OCI-LY1 (cell line): Measurements from ENCODE around the gene IFT25.

ENCODE experiments used
- H2AFZ ChIP-seq: fragments of 200-600 bp; sonication (generic), shearing (Covaris generic); 2 replicates; pipeline ENCODE4 v1.6.0; 2014; ENCODE audit warnings: antibody characterized with exemption, mild to moderate bottlenecking, low read length
- H3F3A ChIP-seq: fragments of 200-600 bp; sonication (generic), shearing (Covaris generic); 2 replicates; pipeline ENCODE4 v1.6.0; 2014; ENCODE audit warnings: mild to moderate bottlenecking, antibody characterized with exemption, low read length, moderate library complexity; ENCODE audit not compliant: insufficient read depth
- H3K27ac ChIP-seq: fragments of 200-600 bp; sonication (generic); 2 replicates; pipeline ENCODE4 v1.5.1; 2014; ENCODE audit warnings: low read length, mixed run types, mild to moderate bottlenecking, low read depth; ENCODE audit not compliant: poor library complexity, severe bottlenecking
- H3K27me3 ChIP-seq: fragments of 200-600 bp; sonication (generic); 2 replicates; pipeline ENCODE4 v1.6.0; 2014; ENCODE audit warnings: antibody characterized with exemption, mild to moderate bottlenecking, low read length, moderate library complexity; ENCODE audit not compliant: insufficient read depth
- H3K36me3 ChIP-seq: fragments of 200-600 bp; sonication (generic); 2 replicates; pipeline ENCODE4 v1.6.1; 2014; ENCODE audit warnings: mild to moderate bottlenecking, antibody characterized with exemption, low read length, moderate library complexity, mixed read lengths; ENCODE audit not compliant: insufficient read depth
- H3K4me1 ChIP-seq: fragments of 200-600 bp; sonication (generic); 2 replicates; pipeline ENCODE4 v1.5.1; 2014; ENCODE audit warnings: mild to moderate bottlenecking, low read length, moderate library complexity; ENCODE audit not compliant: insufficient read depth, severe bottlenecking
- H3K4me2 ChIP-seq: fragments of 200-600 bp; sonication (generic), shearing (Covaris generic); 2 replicates; pipeline ENCODE4 v1.6.1; 2014; ENCODE audit warnings: low read length
- H3K4me3 ChIP-seq: fragments of 200-600 bp; sonication (generic); 2 replicates; pipeline ENCODE4 v1.5.1; 2014; ENCODE audit warnings: low read length, low read depth, mild to moderate bottlenecking, mixed read lengths; ENCODE audit not compliant: poor library complexity, severe bottlenecking
- H3K79me2 ChIP-seq: fragments of 200-600 bp; shearing (Covaris generic); 2 replicates; pipeline ENCODE4 v1.6.1; 2016; ENCODE audit warnings: mixed run types, low read length, mixed read lengths; ENCODE audit not compliant: insufficient read depth
- H3K9ac ChIP-seq: fragments of 200-600 bp; sonication (generic), shearing (Covaris generic); 2 replicates; pipeline ENCODE4 v1.6.1; 2014; ENCODE audit warnings: mild to moderate bottlenecking, low read length, mixed read lengths
- H3K9me2 ChIP-seq: fragments of 200-600 bp; sonication (generic), shearing (Covaris generic); 2 replicates; pipeline ENCODE4 v1.6.1; 2014; ENCODE audit warnings: low read depth, mild to moderate bottlenecking, low read length, mixed read lengths
- H3K9me3 ChIP-seq: fragments of 200-600 bp; shearing (Covaris generic); 2 replicates; pipeline ENCODE4 v1.6.1; 2014; ENCODE audit warnings: low read length, mixed read lengths
- H4K20me1 ChIP-seq: fragments of 200-600 bp; sonication (generic), shearing (Covaris generic); 2 replicates; pipeline ENCODE4 v1.6.0; 2016; ENCODE audit warnings: mild to moderate bottlenecking, low read length; ENCODE audit not compliant: insufficient read depth
- EZH2 ChIP-seq: fragments of 200-600 bp; sonication (generic), shearing (Covaris generic); IDR thresholded peaks from 2 replicates; pipeline ENCODE4 v1.8.0; 2017; ENCODE audit warnings: borderline replicate concordance, mixed run types, mild to moderate bottlenecking, antibody characterized with exemption, low read length, moderate library complexity, mixed read lengths
- TF ChIP-seq, protein P1 (sequence below): fragments of 200-600 bp; sonication (generic), shearing (Covaris generic); IDR thresholded peaks from 2 replicates; pipeline ENCODE4 v1.5.1; 2017; ENCODE audit warnings: mild to moderate bottlenecking, antibody characterized with exemption, low read length, moderate library complexity, mixed read lengths

The IFT25 gene

DNA sequence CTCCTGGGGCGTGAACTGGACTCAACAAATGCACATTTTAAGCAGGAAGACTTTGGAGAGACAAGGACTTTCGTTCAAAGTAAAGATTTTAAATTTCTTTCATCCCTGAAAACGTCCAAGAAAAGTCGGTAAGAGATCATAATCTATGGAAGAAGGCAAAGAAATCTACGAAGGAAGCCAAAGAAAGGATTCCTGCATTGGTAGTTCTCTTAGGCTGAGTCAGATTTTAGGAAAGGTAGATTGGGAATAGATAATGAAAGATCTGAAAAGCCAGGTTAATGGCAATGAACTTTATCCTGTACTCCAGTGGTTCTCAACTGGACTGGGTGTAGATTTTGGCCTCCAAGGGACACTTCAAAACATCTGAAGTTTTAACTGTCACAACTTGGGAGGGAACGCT lies 2.4 kb downstream of the IFT25 start:
- H3K27ac ChIP-seq: no peak overlapping the region
- no peaks in the 10 kb centered on the region for H3K27me3 ChIP-seq
- H3K9me3 ChIP-seq: no peaks in the 10 kb centered on the region
- H3K36me3 ChIP-seq: peaks cover 19% of the 10 kb centered on the region
- no peak overlapping the region for H3K4me3 ChIP-seq
- peaks cover 27% of the 10 kb centered on the region for H3K79me2 ChIP-seq
- no peak overlapping the region for H2AFZ ChIP-seq
- H3K4me2 ChIP-seq: no peak overlapping the region
- H3F3A ChIP-seq: no peaks in the 10 kb centered on the region
- no peak overlapping the region for H3K9ac ChIP-seq
- peaks cover 34% of the 10 kb centered on the region for H3K4me1 ChIP-seq
- no peaks in the 10 kb centered on the region for H3K9me2 ChIP-seq
- TF ChIP-seq, protein P1, sequence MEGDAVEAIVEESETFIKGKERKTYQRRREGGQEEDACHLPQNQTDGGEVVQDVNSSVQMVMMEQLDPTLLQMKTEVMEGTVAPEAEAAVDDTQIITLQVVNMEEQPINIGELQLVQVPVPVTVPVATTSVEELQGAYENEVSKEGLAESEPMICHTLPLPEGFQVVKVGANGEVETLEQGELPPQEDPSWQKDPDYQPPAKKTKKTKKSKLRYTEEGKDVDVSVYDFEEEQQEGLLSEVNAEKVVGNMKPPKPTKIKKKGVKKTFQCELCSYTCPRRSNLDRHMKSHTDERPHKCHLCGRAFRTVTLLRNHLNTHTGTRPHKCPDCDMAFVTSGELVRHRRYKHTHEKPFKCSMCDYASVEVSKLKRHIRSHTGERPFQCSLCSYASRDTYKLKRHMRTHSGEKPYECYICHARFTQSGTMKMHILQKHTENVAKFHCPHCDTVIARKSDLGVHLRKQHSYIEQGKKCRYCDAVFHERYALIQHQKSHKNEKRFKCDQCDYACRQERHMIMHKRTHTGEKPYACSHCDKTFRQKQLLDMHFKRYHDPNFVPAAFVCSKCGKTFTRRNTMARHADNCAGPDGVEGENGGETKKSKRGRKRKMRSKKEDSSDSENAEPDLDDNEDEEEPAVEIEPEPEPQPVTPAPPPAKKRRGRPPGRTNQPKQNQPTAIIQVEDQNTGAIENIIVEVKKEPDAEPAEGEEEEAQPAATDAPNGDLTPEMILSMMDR: no peak
- TF ChIP-seq EZH2: no peak
- no peaks in the 10 kb centered on the region for H4K20me1 ChIP-seq

DNA sequence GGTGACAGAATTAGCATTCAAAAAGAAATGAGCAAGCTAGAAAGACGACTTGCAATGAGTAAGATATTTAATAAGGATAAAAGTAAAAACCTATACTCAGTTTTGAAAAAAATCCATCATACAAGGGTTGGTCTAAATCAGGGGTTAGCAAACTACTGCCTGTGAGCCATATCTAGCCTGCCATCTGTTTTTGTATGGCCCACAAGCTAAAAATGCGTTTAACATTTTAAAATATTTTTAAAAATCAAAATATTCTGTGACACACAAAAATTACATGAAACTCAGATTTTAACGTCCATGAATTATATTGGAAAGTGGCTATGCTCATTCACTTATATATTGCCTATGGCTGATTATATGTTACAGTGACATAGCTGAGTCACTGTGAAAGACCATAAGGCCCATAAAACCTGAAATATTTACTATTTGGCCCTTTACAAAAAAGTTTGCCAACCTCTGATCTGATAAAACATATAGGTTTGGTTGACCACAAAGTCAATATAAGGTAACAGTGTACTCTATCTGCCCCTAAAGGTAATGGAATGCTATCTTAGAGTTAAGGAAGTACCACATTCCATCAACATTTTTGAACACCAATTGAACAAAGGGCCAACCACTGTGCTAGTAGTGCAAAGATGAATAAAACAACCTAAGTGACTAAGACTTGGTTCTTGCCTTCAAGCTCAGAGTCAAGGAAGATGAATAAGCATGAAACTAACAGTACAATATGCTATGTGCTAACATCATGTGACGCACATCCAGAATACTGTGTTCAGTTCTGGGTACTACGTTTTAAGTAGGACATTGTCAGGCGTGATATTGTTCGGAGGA lies 3.2 kb downstream of the IFT25 start:
- Histone ChIP-seq H3K27ac (no peak overlapping the region), H3F3A (no peaks in the 10 kb centered on the region), H4K20me1 (no peaks in the 10 kb centered on the region), H3K9me3 (no peaks in the 10 kb centered on the region), H3K36me3 (peaks cover 26% of the 10 kb centered on the region), H3K4me1 (peaks cover 27% of the 10 kb centered on the region), H3K27me3 (no peaks in the 10 kb centered on the region), H3K9me2 (no peaks in the 10 kb centered on the region), H3K4me3 (no peak overlapping the region), H3K4me2 (0 out of 2 replicates have a peak overlapping the region, but pooled peaks have one; percentile 0), H3K9ac (no peak overlapping the region), H3K79me2 (peaks cover 27% of the 10 kb centered on the region), H2AFZ (no peak overlapping the region)
- TF ChIP-seq, protein P1: no peak
- no peak for TF ChIP-seq EZH2

DNA sequence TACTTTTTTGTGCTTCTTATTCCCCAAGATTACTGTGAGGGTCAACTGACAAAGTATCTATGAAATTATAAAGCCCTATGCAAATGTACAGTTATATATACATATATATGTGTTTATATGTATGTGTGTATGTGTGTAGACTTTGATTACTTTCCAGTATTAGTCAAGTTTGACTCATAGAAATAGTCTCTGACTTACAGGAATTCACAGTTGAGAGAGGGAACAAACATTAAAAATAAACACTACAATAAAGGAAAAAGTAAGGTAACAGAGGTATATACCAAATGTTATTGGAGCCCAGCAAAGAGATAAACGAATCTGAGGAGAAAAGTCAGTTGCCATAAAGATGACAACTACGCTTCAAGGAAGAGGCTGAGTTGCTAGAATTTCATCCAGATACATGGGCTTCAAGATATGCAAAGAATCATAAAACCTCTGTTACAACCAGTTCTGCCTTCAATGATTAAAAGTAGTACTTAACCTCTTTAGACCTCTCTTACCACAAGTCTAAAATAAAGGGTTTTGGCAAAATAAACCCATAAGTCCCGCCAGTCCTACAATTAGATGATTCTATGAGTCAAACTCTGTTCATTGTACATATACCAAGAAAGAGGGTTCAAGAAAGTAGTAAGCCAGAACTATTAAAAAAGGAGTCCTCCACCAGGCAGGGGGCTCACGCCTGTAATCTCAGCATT lies 7.2 kb downstream of the IFT25 start:
- Histone ChIP-seq H3K9ac (no peak overlapping the region), H3K9me2 (no peaks in the 10 kb centered on the region), H3K4me1 (peaks cover 3% of the 10 kb centered on the region), H3K79me2 (peaks cover 11% of the 10 kb centered on the region), H2AFZ (no peak overlapping the region), H3K4me2 (no peak overlapping the region), H3K27me3 (no peaks in the 10 kb centered on the region), H3K4me3 (no peak overlapping the region), H3K36me3 (peaks cover 65% of the 10 kb centered on the region), H4K20me1 (no peaks in the 10 kb centered on the region), H3F3A (no peaks in the 10 kb centered on the region), H3K27ac (no peak overlapping the region), H3K9me3 (peaks cover 12% of the 10 kb centered on the region)
- TF ChIP-seq EZH2: no peak
- TF ChIP-seq, protein P1: no peak
